IMR-90 (cell line): Measurements from ENCODE around the gene PLCL2. TPM values are rescaled to one million over a fixed set of nuclear protein-coding genes. Genes with fewer than 3 reads are reported as not detected.

Experiments used
- ATAC-seq: fragments of 200-7000 bp; cut with Tn5 transposase; 2 replicates; pipeline ENCODE4 v1.9.1; 2020; ENCODE audit warnings: low read depth, mild to moderate bottlenecking, moderate library complexity
- BruUV-seq: library from RNA; stranded (reverse); fragments of 400-500 nt; replicated peaks from 2 replicates; lab custom pipeline; 2021; lab: Mats Ljungman, UMichigan
- CTCF ChIA-PET: fragments of 300-600 bp; formaldehyde crosslinking; extraction: SDS; loops from one replicate; lab custom pipeline; 2021; ENCODE audit warnings: antibody characterized with exemption; lab: Yijun Ruan, JAX
- POLR2A ChIA-PET: fragments of 300-600 bp; sonication (Branson Sonifier 250); formaldehyde crosslinking; loops from one replicate; lab custom pipeline; 2022; ENCODE audit warnings: antibody characterized with exemption; ENCODE audit not compliant: unreplicated experiment; lab: Charles Lee
- DNase-seq: peaks from one replicate; pipeline ENCODE4 v3.0.0; 2013
- H2AFZ ChIP-seq: replicated peaks from 2 replicates; pipeline ENCODE3; 2013; ENCODE audit warnings: low read length, mild to moderate bottlenecking; ENCODE audit not compliant: poor library complexity
- H2AK5ac ChIP-seq: 2 replicates; pipeline ENCODE4 v1.6.1; 2013; ENCODE audit warnings: low read depth, low read length, inconsistent platforms
- H2AK9ac ChIP-seq: replicated peaks from 2 replicates; pipeline ENCODE3; 2013; ENCODE audit warnings: mild to moderate bottlenecking, low read depth, low read length, moderate library complexity; ENCODE audit not compliant: poor library complexity
- H2BK120ac ChIP-seq: 2 replicates; pipeline ENCODE4 v1.6.1; 2013; ENCODE audit warnings: low read depth, low read length, inconsistent platforms
- H2BK15ac ChIP-seq: 3 replicates; pipeline ENCODE4 v1.6.1; 2013; ENCODE audit warnings: low read depth, low read length, inconsistent platforms
- H2BK20ac ChIP-seq: 2 replicates; pipeline ENCODE4 v1.6.1; 2013; ENCODE audit warnings: low read depth, mild to moderate bottlenecking, inconsistent platforms, low read length, moderate library complexity
- H2BK5ac ChIP-seq: 2 replicates; pipeline ENCODE4 v1.6.1; 2013; ENCODE audit warnings: mild to moderate bottlenecking, low read depth, low read length, inconsistent platforms; ENCODE audit not compliant: poor library complexity, severe bottlenecking
- H3K14ac ChIP-seq: replicated peaks from 2 replicates; pipeline ENCODE4 v1.6.1; 2013; ENCODE audit warnings: low read depth, low read length, inconsistent platforms
- H3K18ac ChIP-seq: 2 replicates; pipeline ENCODE4 v1.6.1; 2013; ENCODE audit warnings: low read depth, low read length, control low read depth
- H3K23ac ChIP-seq: 2 replicates; pipeline ENCODE4 v1.6.1; 2013; ENCODE audit warnings: low read depth, low read length, inconsistent platforms
- H3K27ac ChIP-seq: 2 replicates; pipeline ENCODE4 v1.5.1; 2013; ENCODE audit warnings: mild to moderate bottlenecking, control low read depth, low read length; ENCODE audit not compliant: insufficient read depth
- H3K27me3 ChIP-seq: 2 replicates; pipeline ENCODE4 v1.6.1; 2013; ENCODE audit warnings: low read length; ENCODE audit not compliant: control insufficient read depth, insufficient read depth
- H3K36me3 ChIP-seq: 2 replicates; pipeline ENCODE4 v1.6.1; 2013; ENCODE audit warnings: low read length, mixed read lengths; ENCODE audit not compliant: control insufficient read depth, insufficient read depth
- H3K4ac ChIP-seq: 2 replicates; pipeline ENCODE4 v1.6.1; 2013; ENCODE audit warnings: low read depth, low read length, inconsistent platforms
- H3K4me1 ChIP-seq: 2 replicates; pipeline ENCODE4 v1.6.1; 2013; ENCODE audit warnings: low read length, mixed read lengths; ENCODE audit not compliant: control insufficient read depth, insufficient read depth
- H3K4me2 ChIP-seq: 2 replicates; pipeline ENCODE4 v1.6.1; 2013; ENCODE audit warnings: low read depth, mild to moderate bottlenecking, control low read depth, low read length, moderate library complexity
- H3K4me3 ChIP-seq: 2 replicates; pipeline ENCODE4 v1.5.1; 2013; ENCODE audit warnings: low read depth, mild to moderate bottlenecking, control low read depth, low read length, moderate library complexity; ENCODE audit not compliant: insufficient read depth
- H3K56ac ChIP-seq: 2 replicates; pipeline ENCODE4 v1.6.1; 2013; ENCODE audit warnings: low read length, inconsistent platforms; ENCODE audit not compliant: insufficient read depth; ENCODE audit errors: extremely low read depth
- H3K79me1 ChIP-seq, 2 experiments: 2 replicates each; pipeline ENCODE4 v1.6.1; 2013; ENCODE audit warnings: low read length in 2 of 2, inconsistent platforms in 1 of 2, low read depth in 1 of 2
- H3K9ac ChIP-seq: 2 replicates; pipeline ENCODE4 v1.6.1; 2013; ENCODE audit warnings: low read depth, low read length, control low read depth
- H3K9me1 ChIP-seq: 2 replicates; pipeline ENCODE4 v1.6.1; 2013; ENCODE audit warnings: low read length, inconsistent platforms; ENCODE audit not compliant: insufficient read depth
- H3K9me3 ChIP-seq: 2 replicates; pipeline ENCODE4 v1.6.1; 2013; ENCODE audit warnings: low read length; ENCODE audit not compliant: control insufficient read depth, insufficient read depth
- H4K20me1 ChIP-seq: 2 replicates; pipeline ENCODE4 v1.6.1; 2013; ENCODE audit warnings: low read length, inconsistent platforms; ENCODE audit not compliant: insufficient read depth
- H4K5ac ChIP-seq: 2 replicates; pipeline ENCODE4 v1.6.1; 2013; ENCODE audit warnings: mild to moderate bottlenecking, low read depth, low read length, control low read depth
- H4K8ac ChIP-seq, 2 experiments: 2 replicates each; pipeline ENCODE4 v1.6.1; 2013; ENCODE audit warnings: low read depth in 2 of 2, low read length in 2 of 2, control low read depth in 1 of 2, inconsistent platforms in 1 of 2
- H4K91ac ChIP-seq: 2 replicates; pipeline ENCODE4 v1.6.1; 2013; ENCODE audit warnings: low read depth, low read length, inconsistent platforms; ENCODE audit not compliant: insufficient read depth
- CEBPB ChIP-seq: IDR thresholded peaks from 2 replicates; pipeline ENCODE4 v1.6.1; 2012; ENCODE audit warnings: low read depth, low read length, improper control_type of control experiment
- CHD1 ChIP-seq: IDR thresholded peaks from 2 replicates; pipeline ENCODE4 v1.6.1; 2012; ENCODE audit warnings: low read depth, low read length, improper control_type of control experiment
- MAFK ChIP-seq: IDR thresholded peaks from 2 replicates; pipeline ENCODE4 v1.6.1; 2012; ENCODE audit warnings: low read depth, low read length, improper control_type of control experiment
- MXI1 ChIP-seq: IDR thresholded peaks from 2 replicates; pipeline ENCODE4 v1.6.1; 2012; ENCODE audit warnings: low read depth, mild to moderate bottlenecking, low read length, moderate library complexity, borderline replicate concordance
- RCOR1 ChIP-seq: IDR thresholded peaks from 2 replicates; pipeline ENCODE4 v1.6.1; 2012; ENCODE audit warnings: mild to moderate bottlenecking, low read length, improper control_type of control experiment; ENCODE audit not compliant: insufficient replicate concordance
- RFX5 ChIP-seq: IDR thresholded peaks from 2 replicates; pipeline ENCODE4 v1.8.0; 2012; ENCODE audit warnings: low read depth, mild to moderate bottlenecking, low read length, moderate library complexity
- WGBS, 2 experiments: methylation state at CpG; one replicate each; pipeline versions ENCODE4 v1.1.5 to v1.1.7; 2013; ENCODE audit warnings: missing lambda C conversion rate in 2 of 2; ENCODE audit not compliant: insufficient read length in 1 of 2; ENCODE audit errors: extremely low coverage in 2 of 2; 5-methylcytosine and 5-hydroxymethylcytosine counted together
- dilution Hi-C: fragments of 300-500 bp; cut with HindIII; formaldehyde crosslinking; loops from one replicate; pipeline ENCODE4 v1.14.3; 2018; ENCODE audit warnings: low sequenced_read_pairs; ENCODE audit not compliant: unreplicated experiment
- in situ Hi-C: fragments of 300-500 bp; cut with MboI; formaldehyde crosslinking; loops from 3 replicates; pipeline ENCODE4 v1.14.3; 2019; ENCODE audit warnings: low sequenced_read_pairs, inconsistent platforms, mixed read lengths
- intact Hi-C: fragments of 100-400 bp; cut with micrococcal nuclease; formaldehyde crosslinking; loops from 2 replicates; pipeline ENCODE4 v1.10.0; 2022
- polyA plus RNA-seq, 3 experiments: library from polyadenylated mRNA; depleted of rRNA; stranded (reverse); fragments of >200 nt; gene quantifications; 2 replicates each; pipeline ENCODE4 v1.2.3, GENCODE V29; 2012; ENCODE audit warnings: low replicate concordance in 1 of 3
- total RNA-seq: library from RNA; depleted of rRNA; stranded (reverse); fragments of >200 nt; gene quantifications from 2 replicates; pipeline ENCODE4 v1.2.3, GENCODE V29; 2012
- TF ChIP-seq, protein P1 (sequence below): fragments of 150-350 bp; IDR thresholded peaks from 2 replicates; pipeline ENCODE4 v1.6.1; 2016; ENCODE audit warnings: low read depth, mild to moderate bottlenecking, low read length, moderate library complexity, borderline replicate concordance
- TF ChIP-seq, protein P2 (sequence below): fragments of 150-350 bp; IDR thresholded peaks from 2 replicates; pipeline ENCODE4 v1.6.1; 2017; ENCODE audit warnings: mild to moderate bottlenecking, antibody characterized with exemption, low read length, low read depth

The PLCL2 gene
- total and polyA plus RNA-seq, 2 of the 4 experiments (the other 2 are of a cell fraction), result 0.92 to 3.8 TPM

DNA sequence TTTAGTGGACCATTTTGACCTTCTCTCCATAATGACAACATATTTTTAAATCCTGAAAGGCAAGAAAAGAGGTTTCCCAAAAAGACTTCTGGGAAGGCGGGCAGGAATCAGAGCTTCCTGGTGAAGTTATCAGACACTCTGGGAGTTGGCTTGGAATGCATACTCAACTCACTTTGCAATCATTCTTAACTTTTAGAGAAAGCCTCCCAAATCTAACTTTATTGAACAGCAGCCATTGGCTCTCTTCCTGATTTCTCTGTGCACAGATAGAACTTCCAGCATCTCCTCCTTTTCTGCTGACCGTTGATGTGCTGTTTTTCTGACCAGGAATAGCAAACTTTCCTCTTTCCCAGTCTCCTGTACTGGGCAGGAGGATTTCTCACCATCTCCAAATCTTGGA lies 44.6 kb downstream of the PLCL2 start:
- Histone ChIP-seq H4K5ac (no peak overlapping the region), H3K4ac (no peak overlapping the region), H3K36me3 (no peaks in the 10 kb centered on the region), H3K18ac (no peak overlapping the region), H3K23ac (no peak overlapping the region), H3K14ac (no peak overlapping the region), H3K9me1 (no peaks in the 10 kb centered on the region), H3K9me3 (no peaks in the 10 kb centered on the region), H4K20me1 (no peaks in the 10 kb centered on the region), H3K4me2 (no peak overlapping the region), H2AK5ac (no peak overlapping the region), H4K91ac (no peak overlapping the region), H3K4me1 (no peaks in the 10 kb centered on the region), H3K27ac (no peak overlapping the region), H4K8ac (no peak overlapping the region), H3K79me1 (no peaks in the 10 kb centered on the region), H2BK120ac (no peak overlapping the region), H3K27me3 (no peaks in the 10 kb centered on the region), H3K56ac (no peak overlapping the region), H2AK9ac (no peak overlapping the region), H2BK15ac (no peak overlapping the region), H2AFZ (no peak overlapping the region), H2BK20ac (no peak overlapping the region), H2BK5ac (no peak overlapping the region), H3K4me3 (no peak overlapping the region), H3K9ac (no peak overlapping the region)
- BruUV-seq, result no TSS peak
- no peak for ATAC-seq
- ChIA-PET POLR2A (no interaction called here), CTCF (no interaction called here)
- dilution Hi-C loops, result no loop called here
- no CpG with 5 or more reads among the region's 2 CpGs for WGBS, 2 experiments
- DNase-seq, result no peak
- TF ChIP-seq CEBPB (no peak), MXI1 (no peak), MAFK (no peak), RCOR1 (no peak), RFX5 (no peak), CHD1 (no peak)
- TF ChIP-seq, protein P1, sequence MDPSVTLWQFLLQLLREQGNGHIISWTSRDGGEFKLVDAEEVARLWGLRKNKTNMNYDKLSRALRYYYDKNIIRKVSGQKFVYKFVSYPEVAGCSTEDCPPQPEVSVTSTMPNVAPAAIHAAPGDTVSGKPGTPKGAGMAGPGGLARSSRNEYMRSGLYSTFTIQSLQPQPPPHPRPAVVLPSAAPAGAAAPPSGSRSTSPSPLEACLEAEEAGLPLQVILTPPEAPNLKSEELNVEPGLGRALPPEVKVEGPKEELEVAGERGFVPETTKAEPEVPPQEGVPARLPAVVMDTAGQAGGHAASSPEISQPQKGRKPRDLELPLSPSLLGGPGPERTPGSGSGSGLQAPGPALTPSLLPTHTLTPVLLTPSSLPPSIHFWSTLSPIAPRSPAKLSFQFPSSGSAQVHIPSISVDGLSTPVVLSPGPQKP, result no peak
- TF ChIP-seq, protein P2, sequence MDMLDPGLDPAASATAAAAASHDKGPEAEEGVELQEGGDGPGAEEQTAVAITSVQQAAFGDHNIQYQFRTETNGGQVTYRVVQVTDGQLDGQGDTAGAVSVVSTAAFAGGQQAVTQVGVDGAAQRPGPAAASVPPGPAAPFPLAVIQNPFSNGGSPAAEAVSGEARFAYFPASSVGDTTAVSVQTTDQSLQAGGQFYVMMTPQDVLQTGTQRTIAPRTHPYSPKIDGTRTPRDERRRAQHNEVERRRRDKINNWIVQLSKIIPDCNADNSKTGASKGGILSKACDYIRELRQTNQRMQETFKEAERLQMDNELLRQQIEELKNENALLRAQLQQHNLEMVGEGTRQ, result no peak
- intact Hi-C loops, result no loop called here
- in situ Hi-C loops, result no loop called here
